ENCODE data around the gene C1QL1.

Gene C1QL1

GRCh38 chr17:44935116-44935515, 33.0 kb downstream of the C1QL1 start:
- Histone ChIP-seq H3K27me3 (ENCODE audit: control insufficient read depth, low read length) (no peaks in the 10 kb centered on the region), H3K36me3 (ENCODE audit: control insufficient read depth, low read length) (peaks cover 83% of the 10 kb centered on the region), H3K9me2 (replicated peaks; ENCODE audit: control insufficient read depth, low read length) (no peaks in the 10 kb centered on the region), H3K79me2 (ENCODE audit: control insufficient read depth, low read length) (peaks cover 41% of the 10 kb centered on the region), H4K20me1 (ENCODE audit: control insufficient read depth, insufficient read depth, low read depth, low read length) (no peaks in the 10 kb centered on the region), H3F3A (ENCODE audit: control insufficient read depth, insufficient read depth) (peaks cover 4% of the 10 kb centered on the region; the same call in 1 of the 2 replicates), H3K4me3 (ENCODE audit: low read length) (no peak overlapping the region), H3K27ac (ENCODE audit: low read depth, low read length) (no peak overlapping the region), H3K9me3 (ENCODE audit: control insufficient read depth, insufficient read depth, low read length) (no peaks in the 10 kb centered on the region), H3K4me1 (ENCODE audit: control insufficient read depth, low read length) (no peaks in the 10 kb centered on the region), H3K4me2 (ENCODE audit: low read length) (no peak overlapping the region)
- TF ChIP-seq CTCF (IDR thresholded peaks at IDR 0.05; ENCODE audit: low read depth, low read length, poor library complexity, severe bottlenecking) (no peak), EZH2phosphoT487 (IDR thresholded peaks at IDR 0.05; ENCODE audit: borderline replicate concordance, low read length) (no peak)

- Histone ChIP-seq H3K27me3 (ENCODE audit: control insufficient read depth, low read length) (no peaks in the 10 kb centered on the region), H3K4me1 (ENCODE audit: control insufficient read depth, low read length) (no peaks in the 10 kb centered on the region), H3K36me3 (ENCODE audit: control insufficient read depth, low read length) (peaks cover 83% of the 10 kb centered on the region), H3K4me3 (ENCODE audit: low read length) (no peak overlapping the region), H3K9me3 (ENCODE audit: control insufficient read depth, insufficient read depth, low read length) (no peaks in the 10 kb centered on the region), H3K27ac (ENCODE audit: low read depth, low read length) (no peak overlapping the region), H3F3A (ENCODE audit: control insufficient read depth, insufficient read depth) (peaks cover 4% of the 10 kb centered on the region; the same call in 1 of the 2 replicates), H3K9me2 (replicated peaks; ENCODE audit: control insufficient read depth, low read length) (no peaks in the 10 kb centered on the region), H3K4me2 (ENCODE audit: low read length) (no peak overlapping the region), H3K79me2 (ENCODE audit: control insufficient read depth, low read length) (peaks cover 37% of the 10 kb centered on the region), H4K20me1 (ENCODE audit: control insufficient read depth, insufficient read depth, low read depth, low read length) (no peaks in the 10 kb centered on the region)
- TF ChIP-seq CTCF (IDR thresholded peaks at IDR 0.05; ENCODE audit: low read depth, low read length, poor library complexity, severe bottlenecking) (no peak), EZH2phosphoT487 (IDR thresholded peaks at IDR 0.05; ENCODE audit: borderline replicate concordance, low read length) (no peak)
These were observed 33.4 kb downstream of the C1QL1 start for GRCh38 chr17:44934745-44935105.

GRCh38 chr17:44933824-44934744, 34.0 kb downstream of the C1QL1 start:
- no peaks in the 10 kb centered on the region for H4K20me1 ChIP-seq (ENCODE audit: control insufficient read depth, insufficient read depth, low read depth, low read length)
- no peaks in the 10 kb centered on the region for H3K9me3 ChIP-seq (ENCODE audit: control insufficient read depth, insufficient read depth, low read length)
- peaks cover 30% of the 10 kb centered on the region for H3K79me2 ChIP-seq (ENCODE audit: control insufficient read depth, low read length)
- no peak overlapping the region for H3K4me3 ChIP-seq (ENCODE audit: low read length)
- H3K4me2 ChIP-seq (ENCODE audit: low read length): no peak overlapping the region
- no peak overlapping the region for H3K27ac ChIP-seq (ENCODE audit: low read depth, low read length)
- H3K27me3 ChIP-seq (ENCODE audit: control insufficient read depth, low read length): no peaks in the 10 kb centered on the region
- peaks cover 83% of the 10 kb centered on the region for H3K36me3 ChIP-seq (ENCODE audit: control insufficient read depth, low read length)
- H3F3A ChIP-seq (ENCODE audit: control insufficient read depth, insufficient read depth): peaks cover 4% of the 10 kb centered on the region; the same call in 1 of the 2 replicates
- TF ChIP-seq EZH2phosphoT487 (IDR thresholded peaks at IDR 0.05; ENCODE audit: borderline replicate concordance, low read length) (no peak), CTCF (IDR thresholded peaks at IDR 0.05; ENCODE audit: low read depth, low read length, poor library complexity, severe bottlenecking) (no peak)
- H3K4me1 ChIP-seq (ENCODE audit: control insufficient read depth, low read length): no peaks in the 10 kb centered on the region
- no peaks in the 10 kb centered on the region for H3K9me2 ChIP-seq (replicated peaks; ENCODE audit: control insufficient read depth, low read length)

All from DOHH2 (cell line).